ENCODE measurements around the gene CAPZA1.

GRCh38 chr1:112687785-112688496 lies 68.3 kb downstream of the CAPZA1 start:
- TF ChIP-seq ZFP30 (CRISPR knock-in tag; IDR thresholded peaks at IDR 0.05), result no peak
- no peak for TF ChIP-seq ARNTL (CRISPR knock-in tag; IDR thresholded peaks at IDR 0.05; ENCODE audit: borderline replicate concordance, low read depth)
- TF ChIP-seq RARB (CRISPR knock-in tag; IDR thresholded peaks at IDR 0.05), result no peak
- no peak for TF ChIP-seq ZFP3 (CRISPR knock-in tag; IDR thresholded peaks at IDR 0.05)
- TF ChIP-seq TOX (CRISPR knock-in tag; IDR thresholded peaks at IDR 0.05; ENCODE audit: borderline replicate concordance), result no peak
- no peak for TF ChIP-seq PATZ1 (CRISPR knock-in tag; IDR thresholded peaks at IDR 0.05; ENCODE audit: borderline replicate concordance)
